ENCODE results near the gene ADCY10. TPM values are rescaled to one million over a fixed set of nuclear protein-coding genes. Genes with fewer than 3 reads are reported as not detected.

Gene ADCY10
- total and polyA plus RNA-seq, 12 donors = 0.10 to 0.70 (median 0.17) TPM

DNA sequence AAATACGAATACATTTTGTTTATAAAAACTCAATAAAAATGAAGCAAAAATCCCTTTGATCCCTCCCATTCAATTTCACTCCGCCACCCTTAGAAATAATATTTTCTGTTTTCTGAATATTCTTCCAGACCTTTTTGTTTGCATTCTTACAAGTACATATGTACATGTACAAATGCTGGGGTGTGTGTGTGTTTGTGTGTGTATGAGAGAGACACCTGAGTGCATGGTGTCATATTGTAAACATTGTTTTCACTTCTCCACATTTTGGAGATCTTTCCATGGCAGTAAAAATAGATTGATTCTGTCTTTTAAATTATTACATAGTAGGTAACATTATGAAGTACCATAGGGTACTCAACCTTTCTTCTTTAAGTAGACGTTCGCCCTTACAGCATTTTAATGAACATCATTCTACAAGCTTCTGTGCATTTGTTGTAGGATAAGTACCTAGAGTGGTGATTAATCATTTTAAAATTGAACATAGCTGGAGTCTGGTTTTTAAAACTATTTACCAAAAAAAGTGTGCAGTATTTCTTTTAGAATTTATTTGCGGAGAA lies 24.2 kb upstream of the ADCY10 start:
- no peaks in the 10 kb centered on the region for H3K9me3 ChIP-seq
- H3K27ac ChIP-seq = peak overlapping the region in 9 of 10 donors; percentile 91 to 99 (median 97)
- 43 to 51% methylated on average over 5 of the region's 5 CpGs for WGBS, 2 donors
- DNase-seq (no peak), ATAC-seq (no peak)
- intact Hi-C loops (cut with DNase I) = loop anchor here in 7 of 10 donors (5.0 to 10.0 kb wide), 8 partner anchors 34 to 223 kb away; partner anchors contain the start of gene MPZL1 (in 2 of the 7)
- no peaks in the 10 kb centered on the region for H3K36me3 ChIP-seq
- peaks cover 0 to 46% (median 32%) of the 10 kb centered on the region in 9 donors for H3K4me1 ChIP-seq
- H3K4me3 ChIP-seq = peak overlapping the region; percentile 57 to 99 (median 88)
- no peaks in the 10 kb centered on the region for H3K27me3 ChIP-seq
- TF ChIP-seq, protein P1, sequence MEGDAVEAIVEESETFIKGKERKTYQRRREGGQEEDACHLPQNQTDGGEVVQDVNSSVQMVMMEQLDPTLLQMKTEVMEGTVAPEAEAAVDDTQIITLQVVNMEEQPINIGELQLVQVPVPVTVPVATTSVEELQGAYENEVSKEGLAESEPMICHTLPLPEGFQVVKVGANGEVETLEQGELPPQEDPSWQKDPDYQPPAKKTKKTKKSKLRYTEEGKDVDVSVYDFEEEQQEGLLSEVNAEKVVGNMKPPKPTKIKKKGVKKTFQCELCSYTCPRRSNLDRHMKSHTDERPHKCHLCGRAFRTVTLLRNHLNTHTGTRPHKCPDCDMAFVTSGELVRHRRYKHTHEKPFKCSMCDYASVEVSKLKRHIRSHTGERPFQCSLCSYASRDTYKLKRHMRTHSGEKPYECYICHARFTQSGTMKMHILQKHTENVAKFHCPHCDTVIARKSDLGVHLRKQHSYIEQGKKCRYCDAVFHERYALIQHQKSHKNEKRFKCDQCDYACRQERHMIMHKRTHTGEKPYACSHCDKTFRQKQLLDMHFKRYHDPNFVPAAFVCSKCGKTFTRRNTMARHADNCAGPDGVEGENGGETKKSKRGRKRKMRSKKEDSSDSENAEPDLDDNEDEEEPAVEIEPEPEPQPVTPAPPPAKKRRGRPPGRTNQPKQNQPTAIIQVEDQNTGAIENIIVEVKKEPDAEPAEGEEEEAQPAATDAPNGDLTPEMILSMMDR (IDR thresholded peaks at IDR 0.05) = no peak

DNA sequence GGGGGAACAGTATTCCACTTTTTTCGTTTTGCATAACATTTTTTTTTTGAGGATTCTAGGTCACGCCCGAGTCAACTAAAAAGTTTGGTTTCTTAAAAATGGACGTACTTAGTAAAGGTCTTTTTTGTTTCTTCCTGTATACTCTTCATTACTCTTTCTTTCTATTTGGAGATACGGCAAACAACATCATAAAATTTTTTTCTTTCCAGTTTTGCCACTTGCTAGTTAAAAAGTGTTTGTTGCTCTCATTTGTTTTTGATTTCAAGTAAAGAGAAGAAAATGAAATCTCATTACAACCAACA lies 23.7 kb upstream of the ADCY10 start:
- peaks cover 0 to 51% (median 37%) of the 10 kb centered on the region in 9 donors for H3K4me1 ChIP-seq
- H3K4me3 ChIP-seq = peak overlapping the region; percentile 57 to 99 (median 88)
- TF ChIP-seq, protein P1 (IDR thresholded peaks at IDR 0.05) = no peak
- H3K27me3 ChIP-seq = no peaks in the 10 kb centered on the region
- intact Hi-C loops (cut with DNase I) = loop anchor here in 7 of 10 donors (2.0 to 10.0 kb wide), 9 partner anchors 35 to 223 kb away; partner anchors contain the start of gene MPZL1 (in 3 of the 7)
- no peaks in the 10 kb centered on the region for H3K9me3 ChIP-seq
- 0 to 1% methylated on average over 5 of the region's 5 CpGs for WGBS, 2 donors
- no peak for ATAC-seq
- H3K36me3 ChIP-seq = no peaks in the 10 kb centered on the region
- peak overlapping the region; percentile 91 to 99 (median 97) for H3K27ac ChIP-seq
- DNase-seq = no peak

DNA sequence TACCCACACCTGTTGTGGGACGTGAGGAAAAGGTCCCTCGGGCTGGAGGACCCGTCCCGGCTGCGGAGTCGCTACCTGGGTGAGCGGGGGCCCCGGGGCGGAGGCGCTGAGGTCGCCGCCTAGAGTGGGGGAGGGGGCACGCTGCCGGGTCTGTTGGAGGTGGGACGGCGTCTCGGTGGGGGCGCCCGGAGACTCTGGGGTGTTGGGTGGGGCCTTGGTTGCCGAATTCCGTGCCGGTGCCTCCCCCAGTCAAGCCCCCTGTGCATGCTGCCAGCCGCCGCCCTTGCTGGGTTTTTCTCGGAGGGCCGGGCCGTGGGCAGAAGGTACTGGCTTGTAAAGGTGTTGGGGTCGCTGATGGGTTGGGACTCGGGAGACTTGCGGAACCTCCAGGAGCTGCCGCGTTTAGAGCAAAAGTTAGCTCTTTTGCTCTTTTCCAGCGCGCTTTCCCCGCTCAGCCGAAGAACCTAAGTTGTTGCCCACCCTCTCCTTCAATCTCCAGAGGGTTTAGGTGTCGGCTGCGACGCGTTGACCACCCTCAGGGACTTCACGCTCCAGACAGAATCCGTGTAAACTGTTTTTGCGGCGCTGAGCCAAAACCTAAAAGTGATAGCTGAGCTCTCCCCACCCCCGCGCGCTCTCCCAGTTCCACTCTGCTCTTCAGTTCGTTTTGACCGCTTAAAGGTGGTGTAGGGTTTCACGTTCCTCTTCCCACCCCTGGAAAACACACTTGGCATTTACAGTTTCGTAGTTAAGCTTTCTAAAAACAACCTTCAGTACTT lies 23.2 kb upstream of the ADCY10 start, which contains the start of gene MPC2:
TSS of gene MPC2 (minus strand) at position 143 of the 779 bp plus-strand sequence. CDS start 1,231 bp downstream, outside the sequence.
- intact Hi-C loops (cut with DNase I) = loop anchor here in 7 of 10 donors (2.0 to 10.0 kb wide), 9 partner anchors 35 to 222 kb away; partner anchors contain the start of gene MPZL1 (in 3 of the 7)
- Histone ChIP-seq H3K4me1 (peaks cover 0 to 57% (median 43%) of the 10 kb centered on the region in 9 donors), H3K36me3 (no peaks in the 10 kb centered on the region), H3K27me3 (no peaks in the 10 kb centered on the region), H3K27ac (peak within 1 kb of the TSS; percentile 91 to 99 (median 97)), H3K9me3 (no peaks in the 10 kb centered on the region), H3K4me3 (peak within 1 kb of the TSS; percentile 57 to 99 (median 88))
- ATAC-seq (peak; percentile 25 to 56 (median 41)), DNase-seq (peak; percentile 68 to 81)
- 0 to 1% methylated on average over 51 of the region's 51 CpGs for WGBS, 2 donors
- TF ChIP-seq, protein P1 (IDR thresholded peaks at IDR 0.05) = no peak

Measured in heart right ventricle (tissue), 16 donors.